HEK293 (cell line): ENCODE measurements around the gene STRA6.

Experiments
- CTCF ChIA-PET: fragments of 350-600 bp; formaldehyde crosslinking; extraction: SDS; loops from one replicate; lab custom pipeline; 2021; ENCODE audit warnings: antibody characterized with exemption; lab: Yijun Ruan, JAX
- POLR2A ChIA-PET: fragments of 300-600 bp; formaldehyde crosslinking; extraction: SDS; loops from one replicate; lab custom pipeline; 2020; ENCODE audit warnings: antibody characterized with exemption, inconsistent platforms; lab: Yijun Ruan, JAX
- H3K27ac ChIP-seq: fragments of 200-500 bp; sonication (Bioruptor generic); 2 replicates; pipeline ENCODE4 v1.5.1; 2014; ENCODE audit warnings: low read depth, low read length, control low read depth, inconsistent platforms; ENCODE audit errors: extremely low read depth
- H3K36me3 ChIP-seq, 2 experiments: fragments of 200-500 bp in 1 of 2; sonication (Bioruptor generic) in 1 of 2; 1 replicate in 1 of 2; 2 replicates in 1 of 2; pipeline ENCODE4 v1.5.1; 2014 to 2017; ENCODE audit warnings: inconsistent platforms in 2 of 2, low read length in 2 of 2; ENCODE audit not compliant: control insufficient read depth in 2 of 2, insufficient read depth in 1 of 2
- H3K4me1 ChIP-seq: fragments of 200-500 bp; sonication (Bioruptor generic); 2 replicates; pipeline ENCODE4 v1.5.1; 2014; ENCODE audit warnings: mild to moderate bottlenecking, low read length, inconsistent platforms; ENCODE audit not compliant: control insufficient read depth, insufficient read depth
- H3K4me3 ChIP-seq: 2 replicates; pipeline ENCODE4 v1.5.1; 2011; ENCODE audit warnings: low read depth, mild to moderate bottlenecking, control low read depth, low read length, moderate library complexity
- H3K9me3 ChIP-seq: fragments of 200-500 bp; sonication (Bioruptor generic); 2 replicates; pipeline ENCODE4 v1.5.1; 2014; ENCODE audit warnings: low read depth, low read length, inconsistent platforms; ENCODE audit not compliant: control insufficient read depth, insufficient read depth
- CTCF ChIP-seq: fragments of 450-650 bp; formaldehyde crosslinking; IDR thresholded peaks from 2 replicates; pipeline ENCODE4 v1.5.1; 2016; ENCODE audit warnings: missing biosample characterization, missing genetic modification characterization
- GLIS2 ChIP-seq: fragments of 450-650 bp; formaldehyde crosslinking; IDR thresholded peaks from 2 replicates; pipeline ENCODE4 v1.5.1; 2016; ENCODE audit warnings: missing biosample characterization, missing genetic modification characterization
- MYNN ChIP-seq: fragments of 450-650 bp; formaldehyde crosslinking; IDR thresholded peaks from 2 replicates; pipeline ENCODE4 v1.5.1; 2016; ENCODE audit warnings: missing biosample characterization, missing genetic modification characterization, borderline replicate concordance
- PBX3 ChIP-seq: sonication (generic); formaldehyde crosslinking; IDR thresholded peaks from 2 replicates; pipeline ENCODE4 v1.8.1; 2022; ENCODE audit warnings: mild to moderate bottlenecking, moderate library complexity, missing genetic modification reagents
- RBAK ChIP-seq: fragments of 450-650 bp; formaldehyde crosslinking; IDR thresholded peaks from 2 replicates; pipeline ENCODE4 v1.5.1; 2016; ENCODE audit warnings: missing biosample characterization, missing genetic modification characterization
- REPIN1 ChIP-seq: fragments of 450-650 bp; formaldehyde crosslinking; IDR thresholded peaks from 2 replicates; pipeline ENCODE4 v1.5.1; 2017; ENCODE audit warnings: missing biosample characterization, missing genetic modification characterization, low read depth
- SCRT1 ChIP-seq: fragments of 450-650 bp; formaldehyde crosslinking; IDR thresholded peaks from 2 replicates; pipeline ENCODE4 v1.5.1; 2016; ENCODE audit warnings: missing biosample characterization, missing genetic modification characterization, borderline replicate concordance
- SP2 ChIP-seq: fragments of 450-650 bp; formaldehyde crosslinking; IDR thresholded peaks from 2 replicates; pipeline ENCODE4 v1.5.1; 2016; ENCODE audit warnings: missing biosample characterization, missing genetic modification characterization
- SP7 ChIP-seq: fragments of 450-650 bp; formaldehyde crosslinking; IDR thresholded peaks from 2 replicates; pipeline ENCODE4 v1.5.1; 2016; ENCODE audit warnings: missing biosample characterization, missing genetic modification characterization
- ZBTB44 ChIP-seq: fragments of 450-650 bp; IDR thresholded peaks from 2 replicates; pipeline ENCODE4 v1.5.1; 2018; ENCODE audit warnings: missing biosample characterization, mild to moderate bottlenecking, missing genetic modification characterization
- ZBTB48 ChIP-seq: fragments of 450-650 bp; formaldehyde crosslinking; IDR thresholded peaks from 2 replicates; pipeline ENCODE4 v1.5.1; 2016; ENCODE audit warnings: missing biosample characterization, missing genetic modification characterization
- ZIC2 ChIP-seq: fragments of 450-650 bp; formaldehyde crosslinking; IDR thresholded peaks from 2 replicates; pipeline ENCODE4 v1.5.1; 2016; ENCODE audit warnings: missing biosample characterization, missing genetic modification characterization
- ZNF2 ChIP-seq: fragments of 450-650 bp; formaldehyde crosslinking; IDR thresholded peaks from 2 replicates; pipeline ENCODE4 v1.5.1; 2016; ENCODE audit warnings: missing biosample characterization, missing genetic modification characterization
- ZNF341 ChIP-seq: fragments of 450-650 bp; formaldehyde crosslinking; IDR thresholded peaks from 2 replicates; pipeline ENCODE4; 2016; ENCODE audit warnings: low read depth, missing biosample characterization, missing genetic modification characterization
- ZNF473 ChIP-seq: fragments of 450-650 bp; formaldehyde crosslinking; IDR thresholded peaks from 2 replicates; pipeline ENCODE4 v1.5.1; 2017; ENCODE audit warnings: missing biosample characterization, missing genetic modification characterization
- ZNF654 ChIP-seq: fragments of 450-650 bp; formaldehyde crosslinking; IDR thresholded peaks from 2 replicates; pipeline ENCODE4 v1.5.1; 2016; ENCODE audit warnings: low read depth, missing biosample characterization, missing genetic modification characterization
- ZNF660 ChIP-seq: fragments of 450-650 bp; IDR thresholded peaks from 2 replicates; pipeline ENCODE4 v1.5.1; 2018; ENCODE audit warnings: missing biosample characterization, mild to moderate bottlenecking, missing genetic modification characterization
- ZNF747 ChIP-seq: fragments of 450-650 bp; formaldehyde crosslinking; IDR thresholded peaks from 2 replicates; pipeline ENCODE4 v1.5.1; 2016; ENCODE audit warnings: missing biosample characterization, missing genetic modification characterization
- ZNF777 ChIP-seq: fragments of 450-650 bp; formaldehyde crosslinking; IDR thresholded peaks from 2 replicates; pipeline ENCODE4 v1.5.1; 2017; ENCODE audit warnings: missing biosample characterization, missing genetic modification characterization, borderline replicate concordance
- ZNF837 ChIP-seq: fragments of 450-650 bp; formaldehyde crosslinking; IDR thresholded peaks from 2 replicates; pipeline ENCODE4 v1.5.1; 2016; ENCODE audit warnings: missing biosample characterization, missing genetic modification characterization
- ZSCAN4 ChIP-seq: fragments of 450-650 bp; formaldehyde crosslinking; IDR thresholded peaks from 2 replicates; pipeline ENCODE4 v1.5.1; 2017; ENCODE audit warnings: missing biosample characterization, missing genetic modification characterization

Gene STRA6

GRCh38 chr15:74173380-74174218 is 29.0 kb downstream of the STRA6 start, which contains the start of gene ISLR (continued):
- TF ChIP-seq ZBTB48 (tag by site-specific recombination) (0 out of 2 replicates have a peak, but pooled peaks have one; percentile 21), REPIN1 (tag by site-specific recombination) (no peak)

GRCh38 chr15:74172701-74173379 is 29.7 kb downstream of the STRA6 start:
- POLR2A ChIA-PET: interaction anchor here (0.7 to 1.1 kb wide), 2 partner anchors 44 to 155 kb away, joined by 3 to 5 read pairs; no protein-coding TSS in a partner anchor
- Histone ChIP-seq H3K4me3 (no peak overlapping the region), H3K4me1 (peaks cover 14% of the 10 kb centered on the region), H3K36me3 (no peaks in the 10 kb centered on the region), H3K9me3 (no peaks in the 10 kb centered on the region), H3K27ac (no peak overlapping the region; the same call in 1 of the 2 replicates)
- TF ChIP-seq ZIC2 (tag by site-specific recombination) (peak; percentile 26; the same call in 1 of the 2 replicates), GLIS2 (tag by site-specific recombination) (no peak), ZBTB44 (no peak), ZNF654 (no peak), ZNF473 (tag by site-specific recombination) (0 out of 2 replicates have a peak, but pooled peaks have one; percentile 30), ZNF2 (0 out of 2 replicates have a peak, but pooled peaks have one; percentile 31), SCRT1 (tag by site-specific recombination) (no peak), RBAK (tag by site-specific recombination) (no peak), ZNF837 (tag by site-specific recombination) (no peak), SP7 (no peak), ZNF660 (no peak), ZSCAN4 (tag by site-specific recombination) (no peak), ZNF341 (no peak), ZNF777 (tag by site-specific recombination) (no peak), ZBTB48 (tag by site-specific recombination) (0 out of 2 replicates have a peak, but pooled peaks have one; percentile 13), SP2 (tag by site-specific recombination) (no peak), CTCF (tag by site-specific recombination) (no peak), MYNN (tag by site-specific recombination) (no peak), ZNF747 (tag by site-specific recombination) (no peak), PBX3 (no peak)
- CTCF ChIA-PET: interaction anchor here (0.6 to 1.6 kb wide), 3 partner anchors 11 to 89 kb away, joined by 3 read pairs; no protein-coding TSS in a partner anchor
